Neuronal stem cell (in vitro differentiated cells): Measurements from ENCODE around the gene RBKS.

Experiments
- DNase-seq: peaks from one replicate; pipeline ENCODE4 v3.0.0-alpha.2; 2013; ENCODE audit warnings: low spot score
- H2AFZ ChIP-seq: one replicate; pipeline ENCODE4 v1.6.1; 2013; ENCODE audit warnings: mild to moderate bottlenecking, low read length, inconsistent platforms
- H2AK5ac ChIP-seq: 2 replicates; pipeline ENCODE4 v1.6.1; 2013; ENCODE audit warnings: low read depth, mild to moderate bottlenecking, inconsistent platforms, low read length, moderate library complexity, mixed read lengths
- H2BK120ac ChIP-seq: 2 replicates; pipeline ENCODE4 v1.6.1; 2013; ENCODE audit warnings: low read depth, mild to moderate bottlenecking, inconsistent platforms, low read length, moderate library complexity, mixed read lengths
- H2BK12ac ChIP-seq: one replicate; pipeline ENCODE4 v1.6.1; 2013; ENCODE audit warnings: low read length, inconsistent platforms
- H2BK15ac ChIP-seq: 2 replicates; pipeline ENCODE4 v1.6.1; 2013; ENCODE audit warnings: mild to moderate bottlenecking, low read length, inconsistent platforms, mixed read lengths
- H2BK5ac ChIP-seq: one replicate; pipeline ENCODE4 v1.6.1; 2013; ENCODE audit warnings: inconsistent platforms, mild to moderate bottlenecking, low read length, moderate library complexity
- H3K14ac ChIP-seq: one replicate; pipeline ENCODE4 v1.6.1; 2013; ENCODE audit warnings: low read length, inconsistent platforms
- H3K18ac ChIP-seq: 2 replicates; pipeline ENCODE4 v1.6.1; 2013; ENCODE audit warnings: low read length, inconsistent platforms
- H3K23ac ChIP-seq: 2 replicates; pipeline ENCODE4 v1.6.1; 2013; ENCODE audit warnings: low read depth, mild to moderate bottlenecking, mixed read lengths, low read length, inconsistent platforms; ENCODE audit not compliant: poor library complexity
- H3K27ac ChIP-seq: replicated peaks from 3 replicates; pipeline ENCODE4 v1.5.1; 2013; ENCODE audit warnings: low read length, inconsistent platforms
- H3K27me3 ChIP-seq, 3 experiments: 2 replicates each; pipeline ENCODE4 v1.6.1; 2013; ENCODE audit warnings: low read length in 3 of 3, mild to moderate bottlenecking in 2 of 3, inconsistent platforms in 1 of 3, low read depth in 1 of 3, mixed read lengths in 1 of 3, moderate library complexity in 1 of 3; ENCODE audit not compliant: control insufficient read depth in 3 of 3, insufficient read depth in 3 of 3
- H3K36me3 ChIP-seq, 2 donors: replicated peaks in 1 of 2; 2 replicates each; pipeline ENCODE4 v1.6.1; 2013; ENCODE audit warnings: low read length in 2 of 2; ENCODE audit not compliant: control insufficient read depth in 2 of 2, insufficient read depth in 2 of 2
- H3K4ac ChIP-seq: 2 replicates; pipeline ENCODE4 v1.6.1; 2013; ENCODE audit warnings: inconsistent platforms, mild to moderate bottlenecking, low read length, moderate library complexity
- H3K4me1 ChIP-seq, 2 donors: 1 replicate in 1 of 2; 2 replicates in 1 of 2; pipeline ENCODE4 v1.6.1; 2013; ENCODE audit warnings: low read length in 2 of 2, low read depth in 1 of 2; ENCODE audit not compliant: control insufficient read depth in 2 of 2, insufficient read depth in 1 of 2
- H3K4me2 ChIP-seq: one replicate; pipeline ENCODE4 v1.6.1; 2013; ENCODE audit warnings: mild to moderate bottlenecking, low read length, inconsistent platforms; ENCODE audit not compliant: insufficient read depth, poor library complexity, severe bottlenecking
- H3K4me3 ChIP-seq, 2 donors: 2 replicates each; pipeline ENCODE4 v1.5.1; 2013; ENCODE audit warnings: low read length in 2 of 2, mild to moderate bottlenecking in 2 of 2, inconsistent platforms in 1 of 2, moderate library complexity in 1 of 2
- H3K79me1 ChIP-seq: one replicate; pipeline ENCODE4 v1.6.1; 2013; ENCODE audit warnings: low read depth, mild to moderate bottlenecking, inconsistent platforms, low read length, moderate library complexity
- H3K9ac ChIP-seq: one replicate; pipeline ENCODE4 v1.6.1; 2013; ENCODE audit warnings: mild to moderate bottlenecking, low read depth, low read length, inconsistent platforms; ENCODE audit not compliant: poor library complexity
- H3K9me3 ChIP-seq, 2 donors: replicated peaks in 1 of 2; 2 replicates each; pipeline versions ENCODE3 to v1.6.1; 2013; ENCODE audit warnings: low read length in 2 of 2, mild to moderate bottlenecking in 2 of 2, inconsistent platforms in 1 of 2, low read depth in 1 of 2, mixed read lengths in 1 of 2, moderate library complexity in 1 of 2; ENCODE audit not compliant: control insufficient read depth in 2 of 2, insufficient read depth in 1 of 2
- H4K8ac ChIP-seq: one replicate; pipeline ENCODE4 v1.6.1; 2013; ENCODE audit warnings: low read depth, mild to moderate bottlenecking, inconsistent platforms, low read length, moderate library complexity
- H4K91ac ChIP-seq: one replicate; pipeline ENCODE4 v1.6.1; 2013; ENCODE audit warnings: low read length, low read depth, mild to moderate bottlenecking, inconsistent platforms; ENCODE audit not compliant: poor library complexity
- WGBS, 2 donors: extraction: QIAGEN DNeasy Blood & Tissue Kit; methylation state at CpG; one replicate each; pipeline ENCODE4 v1.1.7; 2013; ENCODE audit warnings: missing lambda C conversion rate in 2 of 2, mixed read lengths in 1 of 2; ENCODE audit not compliant: insufficient read length in 2 of 2, insufficient replicate concordance in 1 of 2; ENCODE audit errors: extremely low coverage in 2 of 2; 5-methylcytosine and 5-hydroxymethylcytosine counted together

RBKS gene

DNA sequence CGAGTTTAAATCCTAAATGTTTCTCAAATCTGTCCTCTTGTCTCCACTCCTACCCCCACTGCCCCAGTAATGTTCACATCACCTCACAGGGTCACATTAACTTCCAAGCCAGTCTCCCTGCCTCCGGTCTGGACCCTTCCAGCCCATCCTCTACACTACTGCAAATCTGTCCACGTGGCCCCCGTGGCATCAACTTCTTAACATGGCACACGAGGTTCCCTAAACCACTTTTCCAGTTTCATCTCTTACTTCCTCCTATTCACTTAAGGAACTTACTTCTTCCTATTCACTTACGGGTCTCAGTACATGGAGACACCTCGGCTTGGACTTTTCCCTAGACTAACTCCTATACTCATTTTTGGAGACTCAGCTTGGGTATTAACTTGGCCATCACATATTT, 91.7 kb downstream of the RBKS start:
- Histone ChIP-seq H3K4me3 (no peak overlapping the region), H3K9me3 (peaks cover 0 to 2% of the 10 kb centered on the region in 2 donors), H3K4ac (no peak overlapping the region), H3K4me2 (no peak overlapping the region), H3K79me1 (peaks cover 3% of the 10 kb centered on the region), H3K9ac (no peak overlapping the region), H2AK5ac (no peak overlapping the region), H3K23ac (no peak overlapping the region), H4K91ac (no peak overlapping the region), H2BK5ac (no peak overlapping the region), H3K4me1 (peaks cover 20 to 25% of the 10 kb centered on the region in 2 donors), H3K27me3 (no peaks in the 10 kb centered on the region), H3K14ac (no peak overlapping the region), H2BK12ac (no peak overlapping the region), H2BK15ac (no peak overlapping the region), H2AFZ (no peak overlapping the region), H4K8ac (no peak overlapping the region), H3K18ac (peak overlapping the region; percentile 44), H3K36me3 (no peaks in the 10 kb centered on the region), H2BK120ac (no peak overlapping the region), H3K27ac (no peak overlapping the region)
- no CpG with 5 or more reads among the region's 7 CpGs for WGBS, 2 donors
- DNase-seq, result no peak

DNA sequence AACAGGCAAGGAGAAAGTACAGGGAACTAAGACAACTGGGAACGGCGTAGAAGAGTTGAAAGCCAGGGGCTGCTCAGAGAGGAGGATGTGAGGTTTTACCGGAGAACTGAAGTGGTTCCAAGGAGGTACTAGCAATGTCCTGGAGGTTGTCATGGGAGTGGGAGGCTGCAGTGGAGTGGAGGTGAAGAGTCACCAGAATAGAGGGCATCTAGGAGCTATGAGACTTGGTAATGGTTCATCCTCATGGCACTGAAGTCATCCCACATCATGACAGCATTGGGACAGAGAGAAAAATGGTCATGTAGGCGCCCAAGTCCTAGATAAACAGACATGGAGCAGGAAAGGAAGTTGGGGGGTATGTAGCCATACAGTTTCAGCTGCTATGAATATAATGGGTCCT, 92.3 kb downstream of the RBKS start:
- Histone ChIP-seq H3K9me3 (peaks cover 0 to 2% of the 10 kb centered on the region in 2 donors), H2BK5ac (no peak overlapping the region), H2AFZ (no peak overlapping the region), H2AK5ac (no peak overlapping the region), H4K8ac (no peak overlapping the region), H2BK120ac (no peak overlapping the region), H3K79me1 (peaks cover 3% of the 10 kb centered on the region), H3K4me3 (no peak overlapping the region), H4K91ac (no peak overlapping the region), H3K27me3 (no peaks in the 10 kb centered on the region), H2BK15ac (no peak overlapping the region), H3K36me3 (no peaks in the 10 kb centered on the region), H3K23ac (no peak overlapping the region), H3K9ac (no peak overlapping the region), H3K27ac (no peak overlapping the region), H3K4me2 (no peak overlapping the region), H3K14ac (no peak overlapping the region), H2BK12ac (no peak overlapping the region), H3K18ac (no peak overlapping the region), H3K4me1 (peaks cover 20 to 25% of the 10 kb centered on the region in 2 donors), H3K4ac (no peak overlapping the region)
- no CpG with 5 or more reads among the region's 4 CpGs for WGBS, 2 donors
- DNase-seq, result no peak

DNA sequence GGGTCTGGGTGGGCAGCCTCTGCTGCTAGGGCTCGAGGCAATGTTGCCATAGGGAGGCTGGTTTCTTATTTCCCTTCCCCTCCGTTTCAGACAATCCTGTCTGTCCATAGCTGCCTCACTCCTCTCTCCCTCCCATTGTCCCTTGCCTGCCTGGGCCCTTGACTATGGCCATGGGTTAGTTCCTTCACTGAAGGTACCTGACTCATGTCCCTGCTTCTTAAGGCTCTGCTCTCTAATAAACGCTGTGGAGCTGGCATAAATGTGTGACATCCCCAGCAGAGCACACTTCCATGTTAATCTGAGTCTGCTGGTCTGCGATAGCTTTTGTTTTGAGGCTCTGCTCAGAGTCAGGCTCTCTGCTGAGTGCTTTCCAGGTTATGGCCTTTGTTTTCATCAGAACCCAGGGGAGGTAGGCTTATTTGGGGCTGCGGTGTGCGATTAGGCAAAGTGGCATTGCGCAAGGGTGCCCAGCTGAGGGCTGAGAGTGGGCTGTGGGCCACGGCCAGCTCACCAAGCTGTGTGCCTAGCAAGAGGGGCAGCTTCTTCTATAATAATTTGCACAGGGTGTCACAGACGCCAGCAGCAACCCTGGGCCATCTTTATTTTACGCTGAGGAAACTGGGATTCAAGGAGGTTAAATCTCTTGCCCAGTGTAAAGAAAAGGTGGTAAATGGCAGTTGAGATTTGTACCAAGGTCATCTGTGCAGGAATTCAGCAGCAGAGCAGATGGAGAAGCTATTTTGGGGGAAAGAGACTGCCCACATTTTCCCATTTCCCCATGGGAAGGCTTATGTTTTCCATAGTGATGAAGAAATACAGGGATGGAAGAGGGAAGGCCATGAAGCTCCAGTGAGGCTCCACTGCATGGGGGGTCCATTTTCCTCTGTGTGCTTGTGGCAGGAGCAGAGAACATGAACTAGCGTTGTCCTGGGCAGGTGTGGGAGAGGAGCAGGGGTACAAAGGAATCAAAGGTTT, 93.1 kb downstream of the RBKS start:
- Histone ChIP-seq H3K9ac (no peak overlapping the region), H2BK12ac (no peak overlapping the region), H2AFZ (no peak overlapping the region), H3K9me3 (peaks cover 0 to 2% of the 10 kb centered on the region in 2 donors), H3K79me1 (peaks cover 3% of the 10 kb centered on the region), H3K36me3 (no peaks in the 10 kb centered on the region), H2BK120ac (no peak overlapping the region), H2BK5ac (no peak overlapping the region), H4K91ac (no peak overlapping the region), H3K27me3 (no peaks in the 10 kb centered on the region), H3K4me2 (no peak overlapping the region), H3K14ac (no peak overlapping the region), H3K27ac (no peak overlapping the region), H4K8ac (no peak overlapping the region), H3K23ac (no peak overlapping the region), H2AK5ac (no peak overlapping the region), H3K18ac (no peak overlapping the region), H3K4me3 (no peak overlapping the region), H3K4ac (no peak overlapping the region), H3K4me1 (peaks cover 20 to 27% of the 10 kb centered on the region in 2 donors), H2BK15ac (no peak overlapping the region)
- no peak for DNase-seq
- WGBS, 2 donors, result no CpG with 5 or more reads among the region's 11 CpGs

DNA sequence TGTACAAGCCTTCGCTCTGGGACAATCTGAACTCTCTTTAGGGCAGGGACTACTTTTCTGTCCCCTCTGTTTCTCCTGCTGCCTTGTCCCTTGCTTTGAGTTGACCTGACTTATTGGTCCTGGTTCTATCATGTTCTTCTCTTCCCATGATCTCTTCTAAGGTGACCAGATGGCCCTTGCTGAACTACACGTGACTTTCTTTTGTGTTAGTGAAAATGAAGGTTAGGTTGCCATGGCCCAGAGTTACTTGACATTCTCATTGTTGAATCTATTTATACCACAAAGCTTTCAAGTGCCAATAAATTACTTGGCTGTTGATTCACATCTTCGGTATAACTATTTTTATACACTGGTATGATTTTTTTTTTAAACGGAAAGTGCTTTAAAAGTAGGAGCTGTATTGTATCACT, 94.3 kb downstream of the RBKS start:
- Histone ChIP-seq H4K8ac (no peak overlapping the region), H3K4me1 (peaks cover 19 to 27% of the 10 kb centered on the region in 2 donors), H2BK15ac (no peak overlapping the region), H4K91ac (no peak overlapping the region), H3K36me3 (no peaks in the 10 kb centered on the region), H2BK5ac (no peak overlapping the region), H3K27me3 (no peaks in the 10 kb centered on the region), H3K79me1 (peaks cover under 1% of the 10 kb centered on the region), H3K27ac (no peak overlapping the region), H3K14ac (no peak overlapping the region), H2AFZ (peak overlapping the region; percentile 64), H3K18ac (no peak overlapping the region), H3K4me2 (no peak overlapping the region), H3K9ac (no peak overlapping the region), H3K9me3 (peaks cover 0 to under 1% of the 10 kb centered on the region in 2 donors), H3K23ac (no peak overlapping the region), H3K4me3 (no peak overlapping the region), H2BK12ac (no peak overlapping the region), H3K4ac (no peak overlapping the region), H2BK120ac (no peak overlapping the region), H2AK5ac (no peak overlapping the region)
- DNase-seq, result no peak
- no CpG with 5 or more reads among the region's 4 CpGs for WGBS, 2 donors
